SK-N-SH treated with all-trans-retinoic acid at 6 μM for 48 hours (cell line): ENCODE data around the gene ATCAY.

ENCODE experiments used
- ATAC-seq: fragments of 200-7000 bp; cut with Tn5 transposase; 3 replicates; pipeline ENCODE4 v1.9.1; 2020; ENCODE audit warnings: mild to moderate bottlenecking, moderate library complexity
- ARNTL ChIP-seq: fragments of 450-650 bp; formaldehyde crosslinking; IDR thresholded peaks from 2 replicates; pipeline ENCODE4 v1.5.0; 2020; ENCODE audit warnings: low read depth, mild to moderate bottlenecking, moderate library complexity, borderline replicate concordance
- BACH2 ChIP-seq: fragments of 250-450 bp; sonication (Bioruptor Pico); IDR thresholded peaks from 2 replicates; pipeline ENCODE4 v1.9.0; 2021; ENCODE audit warnings: mild to moderate bottlenecking, borderline replicate concordance
- CREB5 ChIP-seq: fragments of 250-450 bp; sonication (Bioruptor Pico); IDR thresholded peaks from 2 replicates; pipeline ENCODE4 v1.5.1; 2020; ENCODE audit warnings: low read depth, mild to moderate bottlenecking, moderate library complexity
- CSDC2 ChIP-seq: fragments of 250-450 bp; sonication (Bioruptor Pico); IDR thresholded peaks from 2 replicates; pipeline ENCODE4 v1.5.0; 2020; ENCODE audit warnings: mild to moderate bottlenecking, moderate library complexity
- CSRNP3 ChIP-seq: fragments of 250-450 bp; sonication (Bioruptor Pico); IDR thresholded peaks from 2 replicates; pipeline ENCODE4 v1.5.1; 2021; ENCODE audit warnings: mild to moderate bottlenecking, moderate library complexity
- ESRRG ChIP-seq: fragments of 250-450 bp; sonication (Bioruptor Pico); IDR thresholded peaks from 2 replicates; pipeline ENCODE4 v1.6.1; 2021; ENCODE audit warnings: mild to moderate bottlenecking
- PATZ1 ChIP-seq: fragments of 250-450 bp; sonication (Bioruptor Pico); IDR thresholded peaks from 2 replicates; pipeline ENCODE4 v1.8.0; 2020; ENCODE audit warnings: mild to moderate bottlenecking, moderate library complexity, borderline replicate concordance
- POU6F1 ChIP-seq: fragments of 250-450 bp; sonication (Bioruptor Pico); IDR thresholded peaks from 2 replicates; pipeline ENCODE4 v1.8.0; 2021; ENCODE audit warnings: low read depth, mild to moderate bottlenecking, moderate library complexity, borderline replicate concordance
- RARB ChIP-seq: fragments of 250-450 bp; sonication (Bioruptor Pico); IDR thresholded peaks from 2 replicates; pipeline ENCODE4 v1.8.0; 2021; ENCODE audit warnings: mild to moderate bottlenecking, moderate library complexity
- SNAI2 ChIP-seq: fragments of 250-450 bp; sonication (Bioruptor Pico); IDR thresholded peaks from 2 replicates; pipeline ENCODE4 v1.5.0; 2020; ENCODE audit warnings: mild to moderate bottlenecking, moderate library complexity
- TCF4 ChIP-seq: fragments of 250-450 bp; sonication (Bioruptor Pico); IDR thresholded peaks from 2 replicates; pipeline ENCODE4 v1.8.0; 2021; ENCODE audit warnings: mild to moderate bottlenecking, moderate library complexity, borderline replicate concordance
- TOX ChIP-seq: fragments of 250-450 bp; sonication (Bioruptor Pico); IDR thresholded peaks from 2 replicates; pipeline ENCODE4 v1.8.0; 2021; ENCODE audit warnings: mild to moderate bottlenecking, moderate library complexity, borderline replicate concordance
- ZC3H10 ChIP-seq: fragments of 250-450 bp; sonication (Bioruptor Pico); IDR thresholded peaks from 2 replicates; pipeline ENCODE4 v1.5.1; 2021; ENCODE audit warnings: mild to moderate bottlenecking, moderate library complexity
- ZFP3 ChIP-seq: fragments of 250-450 bp; sonication (Bioruptor Pico); IDR thresholded peaks from 2 replicates; pipeline ENCODE4 v1.5.0; 2020; ENCODE audit warnings: mild to moderate bottlenecking, moderate library complexity
- ZFP30 ChIP-seq: fragments of 450-650 bp; formaldehyde crosslinking; IDR thresholded peaks from 2 replicates; pipeline ENCODE4 v1.5.0; 2022; ENCODE audit warnings: mild to moderate bottlenecking, moderate library complexity
- ZNF565 ChIP-seq: fragments of 450-650 bp; formaldehyde crosslinking; conservative IDR thresholded peaks from 2 replicates; pipeline ENCODE4 v1.5.0; 2020; ENCODE audit warnings: low read depth, mild to moderate bottlenecking, moderate library complexity
- ZNF70 ChIP-seq: fragments of 450-650 bp; formaldehyde crosslinking; IDR thresholded peaks from 2 replicates; pipeline ENCODE4 v1.5.0; 2020; ENCODE audit warnings: mild to moderate bottlenecking, moderate library complexity
- ZNF8 ChIP-seq: fragments of 450-650 bp; formaldehyde crosslinking; IDR thresholded peaks from 2 replicates; pipeline ENCODE4 v1.5.0; 2020; ENCODE audit warnings: mild to moderate bottlenecking, moderate library complexity

ATCAY gene

GRCh38 chr19:3837332-3837731 is 43.2 kb upstream of the ATCAY start (continued):
- TF ChIP-seq ZNF8 (CRISPR knock-in tag) (no peak), ESRRG (CRISPR knock-in tag) (no peak), ZNF70 (CRISPR knock-in tag) (no peak)

- ATAC-seq, result no peak
- TF ChIP-seq BACH2 (CRISPR knock-in tag), result no peak
- no peak for TF ChIP-seq RARB
- TF ChIP-seq ZC3H10 (CRISPR knock-in tag), result no peak
- no peak for TF ChIP-seq CREB5
- TF ChIP-seq ZFP30 (CRISPR knock-in tag), result no peak
- no peak for TF ChIP-seq ZFP3 (CRISPR knock-in tag)
- TF ChIP-seq POU6F1 (CRISPR knock-in tag), result no peak
- no peak for TF ChIP-seq TOX
- TF ChIP-seq ZNF8 (CRISPR knock-in tag), result no peak
- no peak for TF ChIP-seq CSDC2 (CRISPR knock-in tag)
Observed at GRCh38 chr19:3837922-3838321, 42.6 kb upstream of the ATCAY start.

- no peak for ATAC-seq
- TF ChIP-seq ARNTL (CRISPR knock-in tag), result no peak
- no peak for TF ChIP-seq RARB
- TF ChIP-seq CSDC2 (CRISPR knock-in tag), result no peak
- TF ChIP-seq PATZ1, result no peak
- TF ChIP-seq ZNF70 (CRISPR knock-in tag), result no peak
- TF ChIP-seq ZC3H10 (CRISPR knock-in tag), result no peak
Observed at GRCh38 chr19:3838661-3839060, 41.8 kb upstream of the ATCAY start.

- ATAC-seq, result no peak
- no peak for TF ChIP-seq CREB5
- no peak for TF ChIP-seq TCF4 (CRISPR knock-in tag)
- TF ChIP-seq PATZ1, result no peak
- TF ChIP-seq ZNF70 (CRISPR knock-in tag), result no peak
- no peak for TF ChIP-seq RARB
- TF ChIP-seq POU6F1 (CRISPR knock-in tag), result no peak
Observed at GRCh38 chr19:3839941-3840340, 40.5 kb upstream of the ATCAY start.

- ATAC-seq, result no peak
- TF ChIP-seq ARNTL (CRISPR knock-in tag) (no peak), POU6F1 (CRISPR knock-in tag) (no peak), SNAI2 (CRISPR knock-in tag) (no peak), TCF4 (CRISPR knock-in tag) (no peak), RARB (no peak), ZNF70 (CRISPR knock-in tag) (no peak), ZNF565 (CRISPR knock-in tag) (no peak), CSRNP3 (CRISPR knock-in tag) (no peak)
Observed at GRCh38 chr19:3840804-3841203, 39.7 kb upstream of the ATCAY start.
